PFSK-1 (cell line): ENCODE data around the gene TM4SF4. TPM values are rescaled to one million over a fixed set of nuclear protein-coding genes. Genes with fewer than 3 reads are reported as not detected.

ENCODE experiments used
- FOXP2 ChIP-seq: optimal IDR thresholded peaks from 2 replicates; pipeline ENCODE3; 2011; ENCODE audit warnings: borderline replicate concordance, control low read depth, inconsistent platforms; ENCODE audit not compliant: insufficient read depth; ENCODE audit errors: extremely low read length, extremely low read depth
- POLR2AphosphoS5 ChIP-seq: IDR thresholded peaks from 2 replicates; pipeline ENCODE4 v1.6.1; 2012; ENCODE audit warnings: low read depth, mild to moderate bottlenecking, control low read depth, low read length, moderate library complexity
- REST ChIP-seq, 2 experiments: IDR thresholded peaks; 2 replicates each; pipeline versions ENCODE4 v1.6.1 to v1.8.0; 2011 to 2012; ENCODE audit warnings: low read depth in 2 of 2, low read length in 2 of 2, control low read depth in 1 of 2, inconsistent platforms in 1 of 2, mild to moderate bottlenecking in 1 of 2, moderate library complexity in 1 of 2; ENCODE audit not compliant: insufficient read depth in 1 of 2
- SIN3A ChIP-seq: IDR thresholded peaks from 2 replicates; pipeline ENCODE4 v1.6.1; 2012; ENCODE audit warnings: mild to moderate bottlenecking, low read length, moderate library complexity, borderline replicate concordance; ENCODE audit not compliant: insufficient read depth
- TAF1 ChIP-seq: IDR thresholded peaks from 2 replicates; pipeline ENCODE4 v1.6.1; 2012; ENCODE audit warnings: low read length, control low read depth, borderline replicate concordance; ENCODE audit not compliant: insufficient read depth
- polyA plus RNA-seq: library from polyadenylated mRNA; unstranded; fragments of >200 nt; gene quantifications from one replicate; pipeline ENCODE4 v1.2.1, GENCODE V29; 2012; ENCODE audit warnings: low read depth, missing spikeins; ENCODE audit not compliant: insufficient read length

TM4SF4 gene
- not detected for polyA plus RNA-seq

DNA sequence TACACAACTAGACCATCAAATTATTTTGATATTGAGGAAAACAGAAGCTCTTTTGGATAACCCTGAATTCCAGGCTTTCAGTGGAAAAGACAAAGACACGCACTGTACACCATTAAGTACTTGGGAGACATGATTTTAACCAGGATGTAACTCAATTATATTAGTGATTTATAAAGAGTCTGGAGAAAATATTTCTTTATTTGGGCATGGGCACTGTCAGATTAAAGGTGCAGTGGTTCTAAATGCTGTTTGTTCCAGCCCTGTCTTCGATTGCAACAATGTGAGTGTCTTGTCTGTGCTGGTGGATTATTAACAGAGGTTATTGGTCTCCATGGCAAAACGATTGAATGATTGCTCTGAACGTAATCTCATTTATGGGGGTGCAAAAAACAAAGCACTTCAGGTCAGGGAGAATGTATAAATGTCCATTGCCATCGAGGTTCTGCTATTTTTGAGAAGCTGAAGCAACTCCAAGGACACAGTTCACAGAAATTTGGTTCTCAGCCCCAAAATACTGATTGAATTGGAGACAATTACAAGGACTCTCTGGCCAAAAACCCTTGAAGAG, at the start of gene TM4SF4:
Gene TM4SF4, plus strand, starts transcription at position 448 of the 568 bp plus-strand sequence. CDS start 181 bp downstream, outside the sequence.
- TF ChIP-seq FOXP2: no peak
- no peak for TF ChIP-seq POLR2AphosphoS5
- no peak for TF ChIP-seq SIN3A
- no peak for TF ChIP-seq TAF1

GRCh38 chr3:149424918-149425317, 49.6 kb upstream of the TM4SF4 start:
- TF ChIP-seq FOXP2 (no peak), REST (IDR thresholded peaks at IDR 0.05; ENCODE audit: insufficient read depth in 1 of 2, low read depth in 2 of 2, low read length in 2 of 2) (no peak), TAF1 (no peak), SIN3A (no peak), POLR2AphosphoS5 (no peak)

- TF ChIP-seq REST (IDR thresholded peaks at IDR 0.05; ENCODE audit: insufficient read depth in 1 of 2, low read depth in 2 of 2, low read length in 2 of 2): no peak
- TF ChIP-seq TAF1: no peak
- TF ChIP-seq FOXP2: no peak
- no peak for TF ChIP-seq POLR2AphosphoS5
- TF ChIP-seq SIN3A: no peak
These were observed 48.2 kb upstream of the TM4SF4 start for GRCh38 chr3:149426325-149426724.

DNA sequence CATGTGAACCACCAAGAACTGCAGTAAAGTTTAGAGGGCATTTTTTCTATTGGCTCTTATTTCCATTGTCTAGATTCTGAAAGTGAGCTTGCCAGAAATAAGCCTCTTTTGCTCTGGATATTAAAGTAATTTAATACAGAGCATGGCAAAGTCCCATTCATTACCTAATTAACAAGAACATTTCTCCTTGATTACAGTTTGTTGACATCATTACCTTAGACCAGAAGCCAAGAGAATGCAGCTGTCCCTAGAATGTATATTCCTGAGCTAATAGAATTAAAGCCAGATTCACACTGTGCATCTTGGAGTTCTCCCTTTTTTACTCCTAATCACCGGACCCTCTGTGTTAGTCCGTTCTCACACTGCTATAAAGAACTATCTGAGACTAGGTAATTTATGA, 46.4 kb upstream of the TM4SF4 start:
- TF ChIP-seq SIN3A (no peak), POLR2AphosphoS5 (no peak), FOXP2 (no peak), TAF1 (no peak), REST (IDR thresholded peaks at IDR 0.05; ENCODE audit: insufficient read depth in 1 of 2, low read depth in 2 of 2, low read length in 2 of 2) (no peak)

DNA sequence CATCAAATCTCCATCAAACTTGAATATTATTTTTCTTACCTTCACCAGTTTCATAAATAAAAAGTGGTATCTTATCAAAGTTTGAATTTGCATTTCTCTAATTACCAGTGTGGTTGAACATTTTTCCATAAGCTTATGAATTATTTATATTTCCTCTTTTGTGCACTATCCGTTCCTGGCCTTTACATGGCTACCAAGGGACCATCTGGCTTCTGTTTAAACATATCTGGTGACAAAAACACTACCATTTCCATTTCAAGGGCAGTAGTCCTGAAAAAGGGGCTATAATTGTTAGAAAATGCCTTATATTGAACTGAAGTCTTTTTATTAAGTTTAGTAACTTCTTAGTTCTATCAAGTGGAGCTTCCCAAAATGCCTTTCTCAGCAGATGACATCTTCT, 44.3 kb upstream of the TM4SF4 start:
- TF ChIP-seq POLR2AphosphoS5 (no peak), SIN3A (no peak), FOXP2 (no peak), REST (IDR thresholded peaks at IDR 0.05; ENCODE audit: insufficient read depth in 1 of 2, low read depth in 2 of 2, low read length in 2 of 2) (no peak), TAF1 (no peak)
